ENCODE results near the gene NSG2. TPM values are rescaled to one million over a fixed set of nuclear protein-coding genes. Genes with fewer than 3 reads are reported as not detected.

Gene NSG2
- total and polyA plus RNA-seq, 3 donors from 2014 or later: 7.2 to 11.3 (median 8.4) TPM

- Histone ChIP-seq H3K4me3 (no peak overlapping the region), H3K4me1 (peaks cover 3% of the 10 kb centered on the region), H3K27ac (no peak overlapping the region), H3K27me3 (no peaks in the 10 kb centered on the region), H3K36me3 (ENCODE audit: low read depth, missing control alignments) (no peaks in the 10 kb centered on the region), H3K9me3 (no peaks in the 10 kb centered on the region)
- WGBS, 2 donors: 59 to 66% methylated on average over 6 of the region's 6 CpGs
- no peak for DNase-seq
- intact Hi-C loops (cut with DNase I; ENCODE audit: low total_unique reads): no loop called here
- TF ChIP-seq, protein P1, sequence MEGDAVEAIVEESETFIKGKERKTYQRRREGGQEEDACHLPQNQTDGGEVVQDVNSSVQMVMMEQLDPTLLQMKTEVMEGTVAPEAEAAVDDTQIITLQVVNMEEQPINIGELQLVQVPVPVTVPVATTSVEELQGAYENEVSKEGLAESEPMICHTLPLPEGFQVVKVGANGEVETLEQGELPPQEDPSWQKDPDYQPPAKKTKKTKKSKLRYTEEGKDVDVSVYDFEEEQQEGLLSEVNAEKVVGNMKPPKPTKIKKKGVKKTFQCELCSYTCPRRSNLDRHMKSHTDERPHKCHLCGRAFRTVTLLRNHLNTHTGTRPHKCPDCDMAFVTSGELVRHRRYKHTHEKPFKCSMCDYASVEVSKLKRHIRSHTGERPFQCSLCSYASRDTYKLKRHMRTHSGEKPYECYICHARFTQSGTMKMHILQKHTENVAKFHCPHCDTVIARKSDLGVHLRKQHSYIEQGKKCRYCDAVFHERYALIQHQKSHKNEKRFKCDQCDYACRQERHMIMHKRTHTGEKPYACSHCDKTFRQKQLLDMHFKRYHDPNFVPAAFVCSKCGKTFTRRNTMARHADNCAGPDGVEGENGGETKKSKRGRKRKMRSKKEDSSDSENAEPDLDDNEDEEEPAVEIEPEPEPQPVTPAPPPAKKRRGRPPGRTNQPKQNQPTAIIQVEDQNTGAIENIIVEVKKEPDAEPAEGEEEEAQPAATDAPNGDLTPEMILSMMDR (IDR thresholded peaks at IDR 0.05): no peak
- TF ChIP-seq POLR2A (IDR thresholded peaks at IDR 0.05): no peak
Observed at GRCh38 chr5:174057206-174057605, 11.7 kb downstream of the NSG2 start.

DNA sequence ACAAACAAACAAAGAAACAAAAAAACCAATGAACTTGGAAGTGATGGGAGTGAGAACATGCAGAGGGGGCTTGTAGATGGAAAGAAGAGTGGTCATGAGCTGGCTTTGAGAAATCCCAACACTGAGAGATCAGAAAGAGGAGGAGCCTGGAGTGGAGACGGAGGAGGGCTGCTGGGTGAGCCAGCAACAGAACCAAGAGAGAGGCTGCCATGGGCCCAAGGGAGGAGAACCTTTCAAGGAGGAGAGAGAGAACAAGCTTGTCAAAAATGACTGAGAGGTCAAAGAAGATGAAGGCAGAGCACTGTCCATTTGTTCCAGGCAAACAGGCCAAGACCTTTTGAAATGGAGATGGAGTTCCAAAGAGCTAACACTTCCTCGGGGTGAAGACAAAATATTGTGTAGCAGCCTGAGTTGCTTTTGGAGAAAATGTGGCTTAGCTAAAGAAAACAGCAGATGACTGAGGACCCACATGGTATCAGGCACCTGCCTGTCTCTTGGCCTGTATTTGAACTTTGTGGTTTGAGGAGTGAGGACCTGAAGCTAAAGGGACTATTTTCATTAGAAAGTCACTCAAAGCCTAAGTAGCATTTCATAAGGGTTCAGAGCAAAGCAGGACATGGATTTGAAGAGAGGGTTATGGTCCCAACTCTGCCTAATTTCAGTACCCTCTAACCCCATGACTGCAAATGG lies 13.1 kb downstream of the NSG2 start:
- no peak for TF ChIP-seq POLR2A (IDR thresholded peaks at IDR 0.05)
- TF ChIP-seq, protein P1 (IDR thresholded peaks at IDR 0.05): no peak
- no peak overlapping the region for H3K27ac ChIP-seq
- no peaks in the 10 kb centered on the region for H3K27me3 ChIP-seq
- H3K4me1 ChIP-seq: peaks cover 3% of the 10 kb centered on the region
- H3K4me3 ChIP-seq: no peak overlapping the region
- no peak for DNase-seq
- 79 to 83% methylated on average over 2 of the region's 2 CpGs for WGBS, 2 donors
- no peaks in the 10 kb centered on the region for H3K9me3 ChIP-seq
- intact Hi-C loops (cut with DNase I; ENCODE audit: low total_unique reads): no loop called here
- H3K36me3 ChIP-seq (ENCODE audit: low read depth, missing control alignments): no peaks in the 10 kb centered on the region

DNA sequence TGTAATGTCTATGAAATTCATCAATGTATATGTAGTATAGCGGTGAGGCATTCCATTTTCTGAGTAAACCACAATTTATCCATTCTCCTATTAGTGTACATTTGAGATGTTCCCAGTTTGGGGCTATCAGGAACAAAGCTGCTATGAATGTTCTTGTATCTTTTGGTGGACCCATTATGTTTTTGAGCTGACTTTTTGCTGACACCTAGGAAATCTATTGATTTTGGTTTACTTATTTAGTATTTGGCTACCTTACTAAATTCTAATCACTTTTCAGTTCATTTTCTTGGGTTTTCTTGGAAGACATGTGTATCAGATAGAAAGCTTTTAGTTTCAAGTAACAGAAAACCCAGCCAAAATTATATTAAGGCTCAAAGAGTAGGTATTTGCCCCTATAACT lies 13.7 kb downstream of the NSG2 start:
- intact Hi-C loops (cut with DNase I; ENCODE audit: low total_unique reads): no loop called here
- no peaks in the 10 kb centered on the region for H3K9me3 ChIP-seq
- H3K27me3 ChIP-seq: no peaks in the 10 kb centered on the region
- DNase-seq: no peak
- H3K4me3 ChIP-seq: no peak overlapping the region
- H3K36me3 ChIP-seq (ENCODE audit: low read depth, missing control alignments): no peaks in the 10 kb centered on the region
- WGBS, 2 donors: 96 to 100% methylated on average over 1 of the region's 1 CpG
- TF ChIP-seq, protein P1 (IDR thresholded peaks at IDR 0.05): no peak
- TF ChIP-seq POLR2A (IDR thresholded peaks at IDR 0.05): no peak
- peaks cover 3% of the 10 kb centered on the region for H3K4me1 ChIP-seq
- H3K27ac ChIP-seq: no peak overlapping the region

GRCh38 chr5:174063082-174063756 lies 17.7 kb downstream of the NSG2 start:
- intact Hi-C loops (cut with DNase I; ENCODE audit: low total_unique reads): no loop called here
- no peak overlapping the region for H3K4me3 ChIP-seq
- DNase-seq: no peak
- TF ChIP-seq, protein P1 (IDR thresholded peaks at IDR 0.05): no peak
- no peak for TF ChIP-seq POLR2A (IDR thresholded peaks at IDR 0.05)
- H3K36me3 ChIP-seq (ENCODE audit: low read depth, missing control alignments): no peaks in the 10 kb centered on the region
- no peak overlapping the region for H3K27ac ChIP-seq
- H3K27me3 ChIP-seq: no peaks in the 10 kb centered on the region
- no peaks in the 10 kb centered on the region for H3K9me3 ChIP-seq
- H3K4me1 ChIP-seq: no peaks in the 10 kb centered on the region

Data from testis (tissue), 3 donors.